GM19043 (cell line): ENCODE results near the gene ALS2.
A peak's percentile ranks its signal among the peaks of the same experiment; 100 is the strongest.
"Not testable (repeated sequence)": the region's sequence is repeated elsewhere in the genome, so short reads cannot be mapped to it uniquely, and the experiment has no call there.

Experiments used
- ATAC-seq: cut with Tn5 transposase; IDR thresholded peaks from one replicate; pipeline ENCODE4 v1.9.1; 2021; ENCODE audit warnings: low read depth; ENCODE audit not compliant: unreplicated experiment

The ALS2 gene

DNA sequence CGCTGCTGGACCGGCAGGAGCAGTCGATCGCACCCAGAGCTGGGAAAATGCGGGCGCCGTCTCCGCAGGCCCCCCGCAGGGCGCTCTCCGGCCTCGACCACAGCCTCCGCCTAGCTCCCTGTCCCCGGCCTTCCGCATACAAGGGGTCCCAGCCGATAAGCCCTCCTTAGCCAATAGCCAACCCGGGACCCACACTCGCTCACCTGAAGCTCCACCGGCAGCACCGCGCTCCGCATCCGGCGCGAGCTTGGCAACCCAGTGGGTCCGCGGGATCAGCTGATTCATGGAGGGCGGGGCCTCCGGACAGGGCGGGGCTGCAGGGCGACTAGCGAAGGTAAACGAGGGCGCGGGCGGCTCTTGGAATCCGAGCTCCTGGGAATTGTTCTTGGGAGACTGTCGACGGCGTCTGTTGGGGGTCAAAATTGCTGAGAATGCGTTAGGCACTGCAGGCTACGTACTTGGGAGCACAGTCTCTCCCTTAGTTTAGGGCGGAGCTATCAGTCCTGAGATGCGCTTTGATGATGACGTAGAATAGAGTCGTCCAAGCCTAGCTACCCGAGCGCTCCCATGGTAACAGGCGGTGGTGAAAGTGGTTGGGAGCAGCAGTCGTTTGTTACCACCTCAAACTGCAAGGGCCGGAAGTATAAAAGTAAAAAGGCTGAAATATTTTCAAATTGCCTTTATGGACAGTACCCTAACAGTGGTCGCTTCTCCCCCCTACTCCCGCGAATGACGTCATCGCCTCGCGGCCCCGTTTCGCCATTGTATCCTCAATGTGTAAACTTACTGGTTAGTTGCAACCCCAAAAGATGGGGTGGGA lies at the start of gene ALS2:
TSS of gene ALS2 (minus strand) at position 260 of the 820 bp plus-strand sequence. CDS start 12,048 bp downstream, outside the sequence.
- peak; percentile 97 for ATAC-seq

- no peak for ATAC-seq
Observed at GRCh38 chr2:201828220-201828619, 47.5 kb upstream of the ALS2 start.

GRCh38 chr2:201827621-201828020 lies 46.9 kb upstream of the ALS2 start:
- ATAC-seq: no peak

GRCh38 chr2:201824212-201824611 lies 43.5 kb upstream of the ALS2 start:
- no peak for ATAC-seq

DNA sequence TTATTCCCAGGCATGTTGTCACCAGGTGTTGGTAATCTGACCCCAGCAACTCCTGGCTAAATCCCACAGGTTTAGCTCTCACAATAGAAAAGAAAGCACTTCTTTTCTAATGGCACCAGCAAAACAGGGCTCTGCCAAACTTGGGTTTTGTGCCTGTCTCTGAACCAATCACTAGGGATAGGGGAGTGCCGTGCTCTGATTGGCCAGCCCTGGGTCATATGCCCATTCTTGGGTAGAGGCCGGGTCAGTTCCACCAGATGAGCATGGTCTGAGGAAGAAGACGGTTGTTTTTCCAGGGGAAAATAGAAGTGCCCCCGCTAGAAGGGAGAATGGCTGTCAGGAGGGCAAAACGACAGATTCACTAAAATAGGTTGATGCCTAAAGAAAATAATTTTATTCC lies 40.3 kb upstream of the ALS2 start:
- no peak for ATAC-seq

DNA sequence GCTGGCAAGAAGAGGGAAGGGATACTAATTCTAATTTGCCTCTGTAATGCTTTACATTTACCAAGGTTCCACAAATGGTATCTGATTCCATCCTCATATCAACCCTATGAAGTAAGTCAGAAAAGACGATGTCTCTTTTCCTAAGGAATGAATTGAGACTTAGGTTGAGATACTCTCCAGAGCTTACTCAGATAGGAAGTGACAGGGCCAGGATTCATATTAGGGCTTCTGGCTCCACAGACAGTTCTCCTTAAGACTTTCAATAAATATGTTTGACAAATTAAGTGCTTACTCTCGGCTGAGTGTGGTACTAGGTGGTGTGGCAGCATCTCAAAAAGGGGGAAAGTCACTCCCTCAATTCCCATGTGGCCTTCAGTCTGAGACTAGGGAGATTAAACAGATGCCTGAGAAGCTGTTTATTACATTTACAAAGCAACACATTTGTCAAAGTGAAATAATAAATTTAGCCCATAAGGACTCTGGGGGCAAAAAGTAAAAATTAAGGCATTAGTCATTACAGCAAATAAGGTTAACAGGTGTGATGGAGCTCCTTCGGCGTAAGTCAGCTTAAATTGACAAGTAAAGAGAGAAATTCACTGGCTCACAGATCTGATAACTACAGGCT lies 39.8 kb upstream of the ALS2 start:
- no peak for ATAC-seq

- no peak for ATAC-seq
Observed at GRCh38 chr2:201816657-201817575, 36.2 kb upstream of the ALS2 start.

DNA sequence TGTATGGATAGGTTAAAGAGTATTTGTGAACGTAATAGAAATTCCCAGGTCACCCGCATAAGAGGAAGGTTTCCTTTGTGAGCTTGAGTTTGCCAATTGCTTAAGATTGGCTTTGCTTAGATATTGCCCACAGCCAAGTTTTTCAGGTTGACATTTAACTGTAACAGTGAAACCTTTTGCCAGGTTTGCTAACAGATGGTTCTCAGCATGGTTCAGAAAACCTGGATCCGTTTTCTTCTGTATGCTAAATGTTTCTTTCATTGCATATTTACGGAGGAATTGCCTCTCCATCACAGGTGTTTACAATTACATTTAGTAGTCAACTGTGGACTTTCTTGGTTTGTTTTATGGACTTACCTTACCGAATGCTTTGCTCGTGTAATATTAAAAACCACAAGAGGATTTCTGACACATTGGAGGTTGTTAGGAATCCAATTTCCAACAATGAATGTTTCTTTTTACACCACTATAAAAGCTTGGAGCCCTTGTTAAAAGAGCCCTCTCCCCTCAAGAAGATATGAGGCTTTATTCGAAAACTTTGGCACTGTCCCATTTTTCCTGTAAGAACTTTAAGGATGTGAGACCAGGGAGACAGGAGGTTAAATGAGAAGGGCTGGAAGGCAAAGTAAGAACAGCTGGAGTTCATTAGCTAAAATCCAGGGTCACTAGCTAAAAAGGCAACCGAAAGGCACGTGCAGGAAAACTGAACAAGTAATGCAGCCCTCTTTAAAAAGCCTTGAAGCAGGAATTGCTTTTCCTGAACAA lies 33.4 kb upstream of the ALS2 start:
- ATAC-seq: no peak

- ATAC-seq: not testable (repeated sequence)
Observed at GRCh38 chr2:201810604-201811003, 29.9 kb upstream of the ALS2 start.

- no peak for ATAC-seq
Observed at GRCh38 chr2:201809633-201810032, 28.9 kb upstream of the ALS2 start.

GRCh38 chr2:201808027-201808426 lies 27.3 kb upstream of the ALS2 start:
- no peak for ATAC-seq

- ATAC-seq: no peak
Observed at GRCh38 chr2:201807452-201807999, 26.8 kb upstream of the ALS2 start.

GRCh38 chr2:201806442-201807170 lies 25.9 kb upstream of the ALS2 start, which contains the start of gene CDK15:
TSS of gene CDK15 (plus strand) at chr2:201806537. CDS start at chr2:201806665, 128 bp downstream.
- no peak for ATAC-seq

DNA sequence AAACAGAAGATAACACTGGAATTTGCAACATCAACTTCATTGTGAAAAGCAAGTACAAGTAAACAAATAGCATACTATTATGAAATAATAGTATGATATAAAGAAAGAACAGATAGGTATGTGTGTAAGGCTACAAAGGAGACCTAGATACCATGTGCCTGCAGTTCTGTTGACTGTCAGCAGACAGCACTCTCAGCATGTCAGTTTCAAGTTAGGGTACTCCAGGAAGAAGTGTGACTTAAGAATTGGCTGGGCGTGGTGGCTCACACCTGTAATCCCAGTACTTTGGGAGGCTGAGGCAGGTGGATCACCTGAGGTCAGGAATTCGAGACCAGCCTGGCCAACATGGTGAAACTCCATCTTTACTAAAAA lies 18.2 kb upstream of the ALS2 start:
- ATAC-seq: not testable (repeated sequence)

- no peak for ATAC-seq
Observed at GRCh38 chr2:201798252-201798913, 17.6 kb upstream of the ALS2 start.

- ATAC-seq: no peak
Observed at GRCh38 chr2:201797175-201797840, 16.6 kb upstream of the ALS2 start.

DNA sequence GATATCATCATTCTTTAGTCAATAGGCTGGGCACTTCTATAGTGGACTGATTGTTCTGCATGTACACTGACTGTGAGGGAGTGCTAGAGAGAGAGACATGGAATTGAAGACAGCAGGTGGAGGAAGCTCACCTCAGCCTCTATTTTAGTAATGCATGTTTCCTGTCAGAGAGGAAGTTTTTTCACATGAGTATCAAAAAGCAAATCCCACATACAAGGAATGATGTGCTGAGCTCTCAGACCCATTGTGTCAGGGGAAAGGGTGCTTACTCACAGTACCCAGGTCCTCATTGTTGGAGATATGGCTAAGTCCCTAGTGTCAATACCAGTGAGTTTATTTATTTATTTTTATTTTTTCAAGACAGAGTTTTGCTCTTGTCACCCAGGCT lies 15.7 kb upstream of the ALS2 start:
- no peak for ATAC-seq
